ENCODE data around the gene PARD3. TPM values are rescaled to one million over a fixed set of nuclear protein-coding genes. Genes with fewer than 3 reads are reported as not detected.

Gene PARD3
- total RNA-seq, 1 experiment from 2014 or later = 57.4 TPM

- Histone ChIP-seq H3K36me3 (ENCODE audit: low read depth) (no peaks in the 10 kb centered on the region), H3K27me3 (ENCODE audit: insufficient read depth, low read depth) (no peaks in the 10 kb centered on the region), H3K4me1 (replicated peaks; ENCODE audit: insufficient read depth) (no peaks in the 10 kb centered on the region), H2AFZ (no peak overlapping the region), H3K79me2 (ENCODE audit: low read depth) (peaks cover 78% of the 10 kb centered on the region), H4K20me1 (ENCODE audit: insufficient read depth) (no peaks in the 10 kb centered on the region), H3K9me3 (ENCODE audit: insufficient read depth, low read depth) (no peaks in the 10 kb centered on the region), H3K4me2 (no peak overlapping the region), H3K27ac (no peak overlapping the region), H3K9me2 (ENCODE audit: insufficient read depth) (no peaks in the 10 kb centered on the region), H3F3A (ENCODE audit: insufficient read depth, low read depth) (peaks cover 5% of the 10 kb centered on the region; the same call in 1 of the 2 replicates), H3K4me3 (no peak overlapping the region)
- intact Hi-C loops (cut with micrococcal nuclease; ENCODE audit: unreplicated experiment) = no loop called here
- CTCF ChIA-PET = interaction anchor here (0.6 kb wide), 1 partner anchor 86 kb away, joined by 3 read pairs; no protein-coding TSS in a partner anchor
- POLR2A ChIA-PET (ENCODE audit: unreplicated experiment) = interaction anchor here (0.6 kb wide), 1 partner anchor 47 kb away, joined by 3 read pairs; no protein-coding TSS in a partner anchor
- no peak for DNase-seq
- no TSS peak for BruUV-seq (replicated peaks)
- TF ChIP-seq EZH2 (IDR thresholded peaks at IDR 0.05; ENCODE audit: low read depth) (no peak), CTCF (conservative IDR thresholded peaks at IDR 0.05) (no peak)
Measured at GRCh38 chr10:34766811-34767494, 48.1 kb downstream of the PARD3 start.

GRCh38 chr10:34766266-34766600 lies 48.9 kb downstream of the PARD3 start:
- TF ChIP-seq CTCF (conservative IDR thresholded peaks at IDR 0.05) (no peak), EZH2 (IDR thresholded peaks at IDR 0.05; ENCODE audit: low read depth) (no peak)
- Histone ChIP-seq H3K4me3 (no peak overlapping the region), H4K20me1 (ENCODE audit: insufficient read depth) (no peaks in the 10 kb centered on the region), H3K27me3 (ENCODE audit: insufficient read depth, low read depth) (no peaks in the 10 kb centered on the region), H3F3A (ENCODE audit: insufficient read depth, low read depth) (peaks cover 5% of the 10 kb centered on the region; the same call in 1 of the 2 replicates), H3K36me3 (ENCODE audit: low read depth) (no peaks in the 10 kb centered on the region), H3K27ac (no peak overlapping the region), H3K4me1 (replicated peaks; ENCODE audit: insufficient read depth) (no peaks in the 10 kb centered on the region), H3K9me2 (ENCODE audit: insufficient read depth) (no peaks in the 10 kb centered on the region), H2AFZ (no peak overlapping the region), H3K9me3 (ENCODE audit: insufficient read depth, low read depth) (no peaks in the 10 kb centered on the region), H3K4me2 (no peak overlapping the region), H3K79me2 (ENCODE audit: low read depth) (peaks cover 76% of the 10 kb centered on the region)
- ChIA-PET CTCF (interaction anchor here (0.6 kb wide), 1 partner anchor 85 kb away, joined by 3 read pairs; no protein-coding TSS in a partner anchor), POLR2A (ENCODE audit: unreplicated experiment) (interaction anchor here (0.6 kb wide), 2 partner anchors 23 to 48 kb away, joined by 3 to 15 read pairs; no protein-coding TSS in a partner anchor)
- intact Hi-C loops (cut with micrococcal nuclease; ENCODE audit: unreplicated experiment) = no loop called here
- DNase-seq = no peak
- no TSS peak for BruUV-seq (replicated peaks)

- Histone ChIP-seq H3K36me3 (ENCODE audit: low read depth) (no peaks in the 10 kb centered on the region), H3K9me2 (ENCODE audit: insufficient read depth) (no peaks in the 10 kb centered on the region), H2AFZ (no peak overlapping the region), H4K20me1 (ENCODE audit: insufficient read depth) (no peaks in the 10 kb centered on the region), H3F3A (ENCODE audit: insufficient read depth, low read depth) (peaks cover 13% of the 10 kb centered on the region), H3K4me3 (no peak overlapping the region), H3K4me1 (replicated peaks; ENCODE audit: insufficient read depth) (no peaks in the 10 kb centered on the region), H3K4me2 (no peak overlapping the region), H3K27me3 (ENCODE audit: insufficient read depth, low read depth) (no peaks in the 10 kb centered on the region), H3K79me2 (ENCODE audit: low read depth) (peaks cover 76% of the 10 kb centered on the region), H3K9me3 (ENCODE audit: insufficient read depth, low read depth) (no peaks in the 10 kb centered on the region), H3K27ac (no peak overlapping the region)
- ChIA-PET POLR2A (ENCODE audit: unreplicated experiment) (no interaction called here), CTCF (no interaction called here)
- BruUV-seq (replicated peaks) = no TSS peak
- no peak for TF ChIP-seq CTCF (conservative IDR thresholded peaks at IDR 0.05)
- no peak for TF ChIP-seq EZH2 (IDR thresholded peaks at IDR 0.05; ENCODE audit: low read depth)
- intact Hi-C loops (cut with micrococcal nuclease; ENCODE audit: unreplicated experiment) = no loop called here
- no peak for DNase-seq
Measured at GRCh38 chr10:34764472-34764946, 50.6 kb downstream of the PARD3 start.
